ENCODE results near the gene MNT.

The MNT gene

GRCh38 chr17:2395258-2396181, 5.3 kb downstream of the MNT start:
- peak; percentile 37 for DNase-seq

GRCh38 chr17:2394775-2395201, 6.1 kb downstream of the MNT start:
- no peak for DNase-seq

GRCh38 chr17:2393954-2394749, 6.7 kb downstream of the MNT start:
- DNase-seq: no peak

- peak; percentile 72 for DNase-seq
Measured at GRCh38 chr17:2393174-2393953, 7.5 kb downstream of the MNT start.

DNA sequence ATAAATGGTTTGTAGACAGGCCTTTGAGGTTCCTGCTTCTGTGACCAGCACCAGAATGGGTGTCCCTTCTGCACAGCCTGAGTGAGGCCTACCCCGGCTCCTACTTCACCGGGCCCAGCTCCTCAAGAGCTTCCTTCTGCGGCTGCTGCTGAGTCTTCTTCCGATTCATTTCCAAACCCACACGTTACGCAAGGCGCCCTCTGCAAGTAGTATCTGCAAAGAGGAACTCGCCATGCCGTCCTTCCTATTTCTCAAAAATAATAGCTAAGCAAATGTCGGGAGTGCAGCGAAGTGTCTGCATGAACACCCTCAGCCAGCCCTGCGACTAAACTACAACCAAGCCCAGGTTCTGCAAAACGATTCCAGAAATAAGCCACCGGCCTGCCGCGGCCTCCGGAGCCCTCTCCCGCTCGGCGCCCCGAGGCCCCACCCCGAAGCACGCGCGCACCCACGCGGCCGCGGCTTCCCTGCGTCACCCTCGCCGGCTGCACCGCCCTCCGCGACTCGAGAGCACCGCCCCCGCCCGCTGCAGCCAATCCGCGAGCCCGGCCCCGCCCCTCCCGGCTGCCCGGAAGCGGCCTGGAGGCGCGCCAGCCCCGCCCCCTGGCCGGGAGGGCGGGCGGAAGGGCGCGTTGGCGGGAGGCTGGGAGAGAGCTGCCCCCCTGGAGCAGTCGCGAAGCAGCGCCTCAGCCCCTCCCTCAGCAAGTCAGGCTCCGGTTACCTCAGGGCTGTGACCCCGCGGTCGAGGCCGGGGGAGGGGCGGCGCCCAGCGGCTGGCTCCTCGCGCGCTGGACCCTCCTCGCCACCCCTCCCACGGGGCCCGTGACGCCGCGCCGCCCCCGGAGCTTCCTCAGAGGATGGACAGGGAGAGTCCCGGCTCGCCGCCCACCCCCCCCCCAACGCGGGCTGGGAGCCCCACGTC, 8.3 kb downstream of the MNT start:
- peak; percentile 77 for DNase-seq

DNA sequence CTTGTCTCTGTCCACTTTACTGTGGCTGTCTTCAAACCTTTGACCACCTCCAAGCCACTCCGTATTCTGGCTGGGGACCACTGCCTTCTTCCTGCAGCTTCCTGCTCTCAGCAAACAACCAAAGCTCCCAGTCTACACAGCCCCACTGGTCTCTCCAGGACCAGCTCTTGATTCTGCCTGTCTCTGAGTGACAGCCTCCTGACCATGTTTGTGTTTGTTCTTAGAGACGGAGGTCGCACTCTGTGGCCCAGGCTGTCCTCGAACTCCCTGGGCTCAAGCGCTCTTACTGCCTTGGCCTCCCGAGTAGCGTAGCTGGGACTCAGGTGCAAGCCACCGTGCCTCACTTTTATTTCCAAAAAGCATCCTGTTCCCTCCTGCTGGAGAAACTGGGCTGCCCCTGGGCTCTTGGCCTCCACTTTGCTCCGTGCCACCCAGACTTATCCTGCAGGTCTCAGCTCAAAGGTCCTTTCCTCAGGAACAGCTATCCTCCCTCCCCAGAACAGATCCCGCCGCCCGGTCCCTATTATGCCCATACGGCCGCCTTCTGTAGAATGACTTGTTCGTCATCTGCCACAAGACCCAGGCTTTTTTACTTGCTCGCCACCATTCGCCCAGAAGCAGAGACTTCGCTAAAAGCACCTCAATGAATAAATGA, 9.1 kb downstream of the MNT start:
- DNase-seq: no peak

DNA sequence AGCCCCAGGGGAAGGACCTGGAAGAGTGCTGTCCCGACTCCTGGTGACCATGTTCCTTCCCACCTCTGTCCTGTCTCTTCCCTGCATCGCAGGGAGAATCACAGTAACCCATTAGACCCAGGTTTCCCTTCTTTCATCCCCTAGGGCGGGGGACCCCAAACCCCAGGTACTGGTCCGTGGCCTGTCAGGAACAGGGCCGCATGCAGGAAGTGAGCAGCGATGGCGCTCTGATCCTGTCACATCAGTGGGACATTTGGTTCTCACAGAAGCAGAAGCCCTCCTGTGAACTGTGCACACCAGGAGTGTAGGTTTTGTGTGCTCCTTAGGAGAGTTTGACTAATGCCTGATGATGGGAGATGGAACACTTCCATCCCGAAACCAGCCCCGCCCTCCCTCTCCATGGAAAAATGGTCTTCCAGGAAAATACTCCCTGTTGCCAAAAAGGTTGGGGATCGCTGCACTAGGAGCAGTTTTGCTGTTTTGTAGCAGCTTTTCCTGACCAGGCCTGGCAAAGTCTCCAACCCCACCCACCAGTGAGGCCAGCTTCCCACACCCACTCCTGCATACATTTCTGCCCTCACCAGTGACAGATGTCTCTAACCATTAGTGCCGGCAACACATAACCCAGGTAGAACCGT, 10.5 kb downstream of the MNT start:
- DNase-seq: no peak

DNA sequence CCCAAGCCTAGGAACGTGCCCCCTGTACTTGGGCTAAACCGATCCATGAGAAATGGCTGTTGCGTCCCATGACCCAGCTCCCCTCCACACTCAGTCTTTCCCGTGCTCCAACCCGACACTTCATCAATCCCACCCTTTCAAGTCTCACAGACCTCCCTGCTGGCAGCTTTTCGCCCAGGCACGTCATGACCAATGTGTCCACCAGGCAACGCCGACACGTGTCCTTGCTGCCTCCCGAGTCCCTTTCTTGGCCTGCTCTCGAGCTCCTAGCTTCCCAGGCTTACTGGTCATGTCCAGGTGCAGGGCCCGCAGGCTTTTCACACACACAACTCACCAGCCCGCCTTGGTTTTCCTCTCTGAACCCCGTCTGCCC, 12.2 kb downstream of the MNT start:
- peak; percentile 44 for DNase-seq

DNA sequence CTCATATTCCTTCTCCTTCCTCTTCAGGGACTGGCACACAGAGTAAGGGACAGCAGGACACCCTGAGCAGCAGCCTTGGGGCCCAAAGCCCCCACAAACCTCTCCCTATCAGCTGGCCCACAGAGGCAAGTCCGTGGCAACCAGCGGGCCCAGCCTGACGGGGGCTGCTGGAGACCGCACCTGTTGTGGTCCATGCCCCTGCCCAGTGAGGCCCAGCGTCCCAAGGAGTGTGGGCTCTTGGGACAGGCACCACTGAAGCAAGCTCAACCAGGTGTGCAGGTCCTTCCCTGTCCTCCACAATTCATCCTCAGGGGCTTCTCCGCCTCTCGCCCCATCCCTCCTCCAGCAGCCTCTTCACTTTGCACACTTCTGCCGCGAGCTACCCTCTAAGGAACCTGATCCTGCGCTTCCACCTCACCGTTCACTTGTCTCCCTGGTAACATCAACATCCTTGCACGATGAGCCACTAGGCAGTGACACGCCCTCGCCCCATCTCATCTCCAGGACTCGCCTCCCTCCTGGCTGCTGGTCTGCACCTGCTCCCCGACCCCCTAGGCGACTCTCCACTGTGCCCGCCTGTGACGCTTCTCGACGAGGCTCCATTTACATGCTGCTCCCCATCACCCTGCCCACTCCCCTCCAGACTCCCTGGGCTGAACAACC, 12.7 kb downstream of the MNT start:
- peak; percentile 79 for DNase-seq

DNA sequence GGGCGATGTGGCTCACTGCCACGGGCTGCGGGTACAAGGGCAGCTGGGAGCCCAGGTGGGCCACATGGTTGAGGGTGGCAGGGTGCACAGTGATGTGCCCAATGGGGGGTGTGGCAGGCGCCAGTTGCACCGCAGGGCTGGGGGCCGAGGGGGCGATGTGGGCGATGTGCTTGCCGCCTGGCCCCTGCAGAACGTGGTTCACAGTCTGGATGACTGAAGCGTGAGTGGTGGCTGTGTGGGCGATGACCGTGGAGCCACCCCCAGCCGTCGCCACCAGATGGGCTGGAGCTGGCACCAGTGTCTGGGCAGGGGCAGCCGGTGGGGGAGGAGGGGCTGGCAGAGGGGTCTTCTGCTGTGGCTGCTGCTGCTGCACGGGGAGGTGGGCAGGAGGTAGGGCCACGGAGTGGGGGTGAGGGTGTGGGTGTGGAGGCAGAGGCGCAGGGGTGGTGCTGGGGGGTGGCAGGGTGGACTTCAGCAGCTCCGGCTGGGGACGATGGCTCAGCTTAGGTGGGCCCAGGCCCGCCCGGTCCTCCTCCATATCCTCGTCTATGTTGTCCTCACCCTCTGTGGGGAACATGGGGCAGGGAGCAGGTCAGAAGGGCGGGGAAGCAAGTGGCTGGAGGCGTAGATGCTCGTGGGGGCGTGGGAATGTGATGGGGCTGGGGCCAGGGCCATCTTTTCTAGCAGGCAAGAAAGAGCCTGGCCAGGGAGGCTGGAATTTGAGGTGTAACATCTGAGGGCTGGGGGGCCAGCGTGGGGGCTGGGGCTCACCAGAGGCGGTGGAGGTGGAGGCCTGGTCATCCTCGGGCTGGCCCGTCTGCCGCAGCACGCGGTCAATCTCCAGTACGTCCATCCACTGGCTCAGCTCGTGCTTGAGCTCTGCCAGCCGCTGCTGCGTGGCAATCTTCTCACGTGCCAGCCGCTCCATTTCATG, 13.5 kb downstream of the MNT start:
- DNase-seq: no peak

DNA sequence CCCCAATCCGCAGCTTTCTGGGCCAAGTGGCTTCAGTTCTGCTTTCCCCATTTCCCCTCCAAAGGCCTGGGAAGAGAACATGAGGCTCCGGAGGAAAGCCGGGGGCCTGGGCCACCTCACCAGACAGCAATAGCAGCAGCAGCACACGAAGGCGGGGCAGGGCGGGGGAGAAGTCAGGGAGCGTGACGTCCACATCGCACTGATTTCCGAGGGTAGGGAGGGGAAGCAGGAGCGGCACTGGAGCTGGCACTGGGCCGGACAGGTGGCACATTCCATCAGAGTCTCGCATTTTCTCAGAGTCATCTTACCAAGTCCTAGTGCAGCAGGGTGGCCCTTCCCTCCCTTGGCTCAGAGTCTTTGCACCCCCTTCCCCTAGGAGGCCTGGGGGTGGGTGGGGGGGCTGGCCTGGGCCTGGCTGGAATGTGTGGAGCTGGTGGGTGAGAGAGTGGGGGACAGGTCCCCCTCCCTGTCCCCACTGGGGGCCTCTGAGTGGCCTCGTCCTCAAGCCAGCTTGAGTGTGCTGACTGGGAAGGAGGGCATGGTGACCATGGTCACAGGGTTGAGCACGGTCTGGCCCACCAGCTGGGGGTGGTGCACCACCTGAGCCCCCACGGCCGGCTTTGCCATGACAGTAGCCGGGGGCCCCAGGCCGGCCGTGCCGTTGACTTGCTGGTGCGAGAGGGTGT, 14.3 kb downstream of the MNT start:
- no peak for DNase-seq

GRCh38 chr17:2385240-2386210, 15.3 kb downstream of the MNT start:
- no peak for DNase-seq

GRCh38 chr17:2384439-2385127, 16.3 kb downstream of the MNT start:
- no peak for DNase-seq

GRCh38 chr17:2383628-2384167, 17.2 kb downstream of the MNT start:
- no peak for DNase-seq

- no peak for DNase-seq
Measured at GRCh38 chr17:2380950-2381649, 19.8 kb downstream of the MNT start.

Measured in DMS79 (cell line).